ENCODE measurements around the gene CRHBP. TPM values are rescaled to one million over a fixed set of nuclear protein-coding genes. Genes with fewer than 3 reads are reported as not detected.
"Not testable (repeated sequence)": the region's sequence is repeated elsewhere in the genome, so short reads cannot be mapped to it uniquely, and the experiment has no call there.

The CRHBP gene
- total RNA-seq, 1 experiment from 2014 or later = not detected

DNA sequence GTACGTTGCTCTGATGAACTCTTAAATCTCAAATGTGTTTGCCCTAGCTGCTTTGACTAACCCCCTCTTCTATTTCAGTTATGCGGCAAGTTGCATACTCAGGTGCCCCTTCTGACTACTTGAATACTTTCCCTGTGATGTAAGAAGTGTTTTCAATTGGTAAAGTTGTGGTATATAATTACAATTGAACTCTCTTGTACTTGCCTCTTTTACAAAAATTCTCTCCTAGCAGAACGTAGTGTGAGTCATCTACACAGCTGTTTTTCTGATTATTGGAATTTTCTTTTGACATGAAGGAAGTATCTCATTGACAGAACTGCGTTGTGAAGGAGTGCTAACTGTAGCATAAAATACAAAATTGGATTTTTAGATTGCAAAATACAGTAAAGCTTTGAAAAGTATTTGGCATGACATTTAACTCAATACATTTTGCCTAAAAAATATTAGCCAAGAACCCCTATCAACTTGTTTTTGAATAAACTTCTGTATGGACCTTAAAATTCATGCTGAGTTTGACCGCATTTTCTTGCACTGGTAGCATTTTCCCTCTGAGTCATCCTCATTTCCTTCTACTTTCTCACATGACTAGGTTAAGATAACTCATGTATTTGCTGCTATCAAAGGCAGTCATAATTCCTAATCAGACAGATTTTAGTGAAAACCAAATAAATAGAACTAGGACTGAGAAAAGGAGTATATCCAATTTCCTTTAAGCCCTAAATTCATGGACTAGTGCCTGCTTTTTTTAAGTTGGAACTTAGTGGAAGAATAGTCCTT is 6.3 kb downstream of the CRHBP start:
- DNase-seq (ENCODE audit: low spot score) = no peak

DNA sequence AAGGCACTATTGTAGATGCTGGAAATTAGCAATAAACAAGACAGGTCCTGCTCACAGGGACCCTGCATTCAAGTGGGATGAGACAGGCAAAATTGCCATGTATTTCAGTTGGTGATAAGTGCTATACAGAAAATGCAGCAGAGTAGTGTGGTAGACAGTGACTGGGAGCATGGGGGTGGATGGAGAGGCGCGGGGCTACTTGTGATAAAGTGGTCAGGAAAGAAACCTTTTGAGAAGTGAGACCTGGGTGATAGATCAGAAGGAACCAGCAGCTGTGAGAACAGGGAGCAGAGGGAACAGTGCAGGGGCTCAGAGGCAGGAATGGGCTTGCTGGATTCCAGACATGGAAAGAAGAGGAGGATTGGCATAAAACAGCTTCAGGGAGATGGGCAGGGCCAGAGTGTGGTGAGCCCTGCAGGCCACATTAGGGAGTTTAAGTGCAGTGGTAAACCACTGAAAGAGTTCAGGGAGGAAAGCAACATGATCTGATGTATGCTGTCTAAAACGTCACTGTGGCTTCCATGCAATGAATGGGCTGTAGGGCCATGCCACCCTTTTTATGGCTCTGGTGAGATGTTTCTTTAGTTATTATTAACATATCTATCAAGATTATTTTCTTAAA is 7.3 kb downstream of the CRHBP start:
- DNase-seq (ENCODE audit: low spot score) = no peak

DNA sequence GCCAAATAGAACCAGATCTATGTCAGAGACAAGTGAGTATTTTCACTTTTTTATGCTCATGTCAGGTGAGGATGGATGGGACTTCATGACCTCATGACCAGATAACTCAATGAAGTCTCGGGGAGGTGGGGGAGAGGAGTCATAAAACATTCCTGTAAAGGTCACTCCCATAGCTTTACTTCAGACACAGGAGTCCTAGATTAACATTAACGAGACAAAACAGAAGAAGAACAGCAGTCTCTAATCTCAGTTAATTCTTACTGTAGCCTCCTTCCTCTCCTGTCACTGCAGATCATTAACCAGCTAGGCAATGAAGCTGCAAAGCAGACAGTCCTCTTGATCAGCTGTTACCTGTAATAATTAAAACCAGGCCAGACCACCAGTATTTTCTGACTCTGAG is 11.2 kb downstream of the CRHBP start:
- DNase-seq (ENCODE audit: low spot score) = no peak

DNA sequence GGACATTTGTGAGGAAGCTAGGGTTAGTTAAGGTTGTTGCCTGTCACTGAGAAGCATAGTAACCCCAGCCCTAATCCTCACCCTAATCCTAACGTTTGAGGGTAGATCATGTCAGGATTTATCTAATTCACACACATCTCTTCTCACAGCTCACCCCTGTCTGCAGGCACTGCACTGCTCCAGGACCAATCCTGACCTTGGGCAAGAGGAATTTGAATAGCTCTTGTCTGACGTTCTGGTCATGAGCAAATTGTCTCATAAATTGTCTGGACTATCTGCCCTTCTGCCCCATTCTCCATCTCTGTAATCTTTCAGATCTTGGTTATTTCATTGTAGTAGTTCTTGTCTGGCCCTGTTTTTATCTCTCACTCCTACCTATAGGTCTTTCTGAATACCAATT is 18.7 kb downstream of the CRHBP start:
- DNase-seq (ENCODE audit: low spot score) = no peak

DNA sequence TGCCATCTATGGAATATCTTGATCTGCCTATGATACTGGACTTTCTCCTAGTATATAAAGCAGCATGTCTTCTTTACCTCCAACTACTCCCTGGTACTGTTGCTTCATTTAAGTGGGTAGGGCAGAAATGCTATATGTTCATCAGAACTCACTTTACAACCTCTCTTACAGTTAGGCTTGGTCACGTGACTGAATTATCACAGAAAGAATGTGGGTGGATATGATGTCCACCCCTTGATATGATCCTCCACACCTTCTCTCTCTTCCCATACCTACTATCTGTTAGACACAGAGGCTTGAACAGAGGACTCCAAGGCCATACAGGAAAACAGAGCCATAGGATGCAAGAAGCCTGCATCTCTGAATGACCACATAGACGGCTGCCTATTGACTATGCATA is 19.8 kb downstream of the CRHBP start:
- no peak for DNase-seq (ENCODE audit: low spot score)

DNA sequence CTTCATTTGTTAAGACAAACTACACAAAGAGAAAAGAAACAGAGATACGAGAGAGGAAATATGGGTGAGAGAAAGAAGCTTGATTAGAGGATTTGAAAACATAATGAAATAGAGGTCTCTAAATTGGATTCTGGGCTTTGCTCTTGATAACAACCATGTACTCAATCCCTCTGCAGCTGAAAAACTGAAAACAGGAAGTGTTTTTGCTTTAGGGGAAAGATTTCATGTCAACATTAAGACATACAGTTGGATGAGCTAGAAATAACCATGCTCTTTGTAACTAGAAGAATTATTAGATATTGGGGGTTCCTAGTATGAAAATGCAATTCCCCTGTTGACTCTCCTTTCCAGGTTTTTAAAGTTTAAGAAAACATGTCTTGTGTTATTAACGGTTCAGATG is 21.9 kb downstream of the CRHBP start:
- DNase-seq (ENCODE audit: low spot score) = no peak

DNA sequence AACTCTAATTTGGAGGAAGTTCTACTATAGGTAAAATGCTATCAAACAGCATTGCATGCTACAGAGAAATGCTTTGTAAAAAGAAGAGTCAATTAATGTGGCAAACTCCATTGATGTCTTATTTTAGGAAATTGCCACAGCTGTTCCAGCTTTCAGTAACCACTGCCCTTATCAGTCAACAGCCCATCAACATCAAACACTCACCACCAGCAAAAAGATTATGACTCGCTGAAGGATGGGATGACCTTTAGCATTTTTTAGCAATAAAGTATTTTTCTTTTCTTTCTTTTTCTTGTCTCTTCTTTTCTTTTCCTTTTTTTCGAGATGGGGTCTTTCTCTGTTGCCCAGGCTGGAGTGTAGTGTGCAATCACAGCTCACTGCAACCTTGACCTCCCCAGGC is 26.0 kb downstream of the CRHBP start:
- DNase-seq (ENCODE audit: low spot score) = no peak

DNA sequence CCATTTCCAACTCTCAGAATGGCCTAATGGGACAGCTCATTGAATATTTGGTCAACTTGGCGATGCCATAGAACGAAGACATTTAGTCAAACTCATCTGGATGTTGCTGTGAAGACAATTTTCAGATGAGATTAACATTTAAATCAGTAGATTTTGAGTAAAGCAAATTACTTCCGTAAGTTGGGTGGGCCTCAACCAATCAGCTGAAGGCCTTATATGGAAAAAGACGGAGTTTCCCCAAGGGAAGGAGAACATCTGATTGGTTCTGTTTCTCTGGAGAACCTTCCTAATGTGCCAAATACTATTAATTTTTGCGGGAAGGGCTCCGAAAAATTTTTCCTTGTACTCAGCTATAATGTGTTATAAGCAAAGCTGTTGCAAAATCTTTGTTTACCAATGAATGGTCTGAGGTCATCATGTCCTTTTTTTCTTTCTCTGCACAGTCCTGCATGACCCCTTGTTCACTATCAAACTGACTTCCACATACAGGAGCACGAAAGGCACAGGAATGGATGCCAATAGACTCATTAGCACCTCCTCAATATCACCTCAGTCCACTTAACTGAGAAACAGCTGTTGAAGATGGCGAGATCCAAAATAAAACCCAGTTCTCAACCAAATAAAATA is 27.8 kb downstream of the CRHBP start:
- no peak for DNase-seq (ENCODE audit: low spot score)

DNA sequence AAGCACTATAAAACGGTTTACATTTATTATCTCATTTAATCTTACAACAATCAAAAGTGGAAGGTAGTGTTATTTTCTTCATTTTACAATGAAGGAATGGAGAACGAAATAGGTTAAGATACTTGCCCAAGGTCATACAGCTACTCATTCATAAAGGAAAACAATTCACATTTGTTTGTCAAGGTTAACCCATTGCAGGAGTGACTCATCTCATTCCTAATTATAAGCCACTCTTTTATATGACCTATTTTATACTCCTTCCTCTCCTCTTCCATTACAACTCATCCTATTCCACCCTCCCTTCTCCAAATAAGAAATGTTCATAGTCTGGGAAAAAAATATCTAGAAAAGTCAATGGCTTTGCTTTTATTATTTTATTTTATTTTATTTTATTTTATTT is 29.6 kb downstream of the CRHBP start:
- no peak for DNase-seq (ENCODE audit: low spot score)

DNA sequence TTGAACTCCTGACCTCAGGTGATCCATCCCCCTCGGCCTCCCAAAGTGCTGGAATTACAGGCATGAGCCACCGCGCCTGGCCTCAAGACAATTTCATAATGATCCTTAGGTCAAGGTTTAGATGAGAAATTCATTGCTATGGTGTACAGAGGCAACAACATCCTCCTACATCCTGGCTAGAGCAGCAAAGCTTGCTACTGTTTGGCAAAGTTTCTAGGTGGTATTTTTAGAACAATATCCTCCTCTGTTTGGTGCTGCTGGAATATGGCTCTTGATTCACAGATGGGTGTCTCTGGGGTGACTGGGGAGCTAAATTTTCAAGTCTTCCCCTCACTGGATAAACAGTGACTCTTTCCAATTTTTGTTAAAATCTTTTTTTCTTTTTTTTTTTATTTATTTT is 30.6 kb downstream of the CRHBP start:
- no peak for DNase-seq (ENCODE audit: low spot score)

DNA sequence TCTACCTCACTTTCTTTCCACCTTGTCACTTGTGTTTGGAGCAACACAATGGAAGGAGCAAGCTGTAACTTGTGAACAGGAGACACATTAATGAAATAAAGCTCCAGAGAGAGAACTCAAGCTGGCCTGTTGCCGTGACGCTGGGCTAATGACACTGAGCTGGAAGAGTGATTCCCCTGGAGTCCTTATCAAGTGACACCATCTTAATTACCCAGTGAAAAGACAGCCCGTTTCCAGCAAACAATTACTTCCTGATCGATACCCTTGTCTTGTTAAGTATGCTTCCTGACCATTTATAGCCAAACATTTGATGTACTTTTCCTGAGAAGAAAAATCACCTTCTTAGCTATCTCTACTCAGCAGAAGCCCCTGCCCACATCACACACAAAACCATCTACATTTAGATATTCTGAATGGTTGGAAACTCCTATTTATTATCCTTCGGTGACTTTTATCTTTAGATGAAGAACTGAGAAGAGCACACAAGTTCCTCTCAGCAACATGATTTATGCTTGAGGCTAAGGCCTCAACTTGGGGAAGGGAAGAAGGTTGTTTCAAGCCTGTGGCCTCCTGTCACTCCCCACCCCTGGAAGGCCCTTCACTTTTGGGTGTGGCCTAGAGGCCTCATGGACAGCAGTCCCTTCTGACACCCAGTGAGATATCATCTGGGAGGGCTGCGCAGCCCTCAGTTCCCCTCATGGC is 34.1 kb downstream of the CRHBP start:
- peak; percentile 2 for DNase-seq (ENCODE audit: low spot score)

DNA sequence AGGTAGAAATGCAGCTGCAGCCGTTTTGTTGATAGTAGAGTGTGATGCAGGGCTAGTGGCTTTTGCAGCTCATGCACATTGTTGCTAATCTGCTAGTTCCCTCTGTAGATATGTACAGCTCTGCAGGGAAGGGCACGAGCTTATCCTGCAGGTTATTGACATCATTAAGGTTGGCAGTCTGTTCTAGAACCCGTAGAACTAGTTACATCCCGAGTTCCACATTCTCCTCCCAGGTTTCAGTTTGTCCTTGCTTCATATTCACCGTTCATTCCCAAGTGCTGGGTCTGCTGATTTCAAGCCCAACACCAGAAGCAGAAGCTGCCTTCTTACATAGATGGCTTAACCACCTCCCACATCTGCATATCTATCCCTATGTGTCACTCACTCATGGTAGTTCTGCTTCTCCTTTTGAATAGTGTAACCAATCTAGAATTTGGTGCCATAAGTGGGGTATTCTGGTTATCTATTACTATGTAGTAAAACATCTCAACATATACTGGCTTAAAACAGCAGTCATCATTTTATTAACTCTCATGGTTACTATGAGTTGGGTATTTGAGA is 38.1 kb downstream of the CRHBP start:
- no peak for DNase-seq (ENCODE audit: low spot score)

DNA sequence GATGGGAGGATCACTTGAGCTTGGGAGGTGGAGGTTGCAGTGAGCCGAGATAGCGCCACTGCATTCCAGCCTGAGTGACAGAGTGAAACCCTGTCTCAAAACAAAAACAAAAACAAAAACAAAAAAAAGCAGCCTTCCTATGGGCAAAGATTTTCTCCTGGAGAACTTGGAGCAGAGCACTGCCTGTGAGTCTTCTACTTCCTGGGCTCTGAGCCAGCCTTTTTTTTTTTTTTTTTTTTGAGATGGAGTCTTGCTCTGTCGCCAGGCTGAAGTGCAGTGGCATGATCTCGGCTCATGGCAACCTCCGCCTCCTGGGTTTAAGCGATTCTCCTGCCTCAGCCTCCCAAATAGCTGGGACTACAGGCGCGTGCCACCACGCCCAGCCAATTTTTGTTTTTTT is 40.6 kb downstream of the CRHBP start:
- DNase-seq (ENCODE audit: low spot score) = not testable (repeated sequence)

DNA sequence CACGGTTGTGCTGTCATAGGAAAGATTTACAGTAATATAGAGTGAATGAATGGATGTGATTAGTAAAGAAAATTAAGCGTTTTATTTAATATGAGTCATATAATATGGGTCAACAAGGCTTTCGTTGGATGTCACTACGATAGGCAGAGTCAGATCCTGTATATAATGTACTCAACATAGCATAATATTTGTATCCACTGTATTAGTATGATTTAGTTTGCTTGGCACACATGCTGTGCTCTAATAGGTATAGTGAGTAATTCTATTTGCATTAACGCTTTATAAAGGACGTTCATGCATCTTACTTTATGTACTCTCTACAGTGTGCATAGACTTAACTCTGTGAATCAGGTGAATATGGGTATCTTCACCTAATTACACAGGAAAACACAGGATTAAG is 41.5 kb downstream of the CRHBP start:
- DNase-seq (ENCODE audit: low spot score) = no peak

DNA sequence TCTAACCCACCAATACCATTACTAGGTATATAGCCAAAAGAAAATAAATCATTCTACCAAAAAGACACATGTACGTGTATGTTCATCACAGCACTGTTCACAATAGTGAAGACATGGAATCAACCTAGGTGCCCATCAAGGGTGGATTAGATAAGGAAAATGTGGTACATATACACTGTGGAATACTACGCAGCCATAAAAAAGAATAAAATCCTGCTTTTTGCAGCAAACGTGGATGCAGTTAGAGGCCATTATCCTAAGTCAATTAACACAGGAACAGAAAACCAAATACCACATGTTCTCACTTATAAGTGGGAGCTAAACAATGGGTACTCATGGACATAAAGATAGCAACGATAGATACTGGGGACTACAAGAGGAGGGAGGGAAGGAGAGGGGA is 45.4 kb downstream of the CRHBP start:
- DNase-seq (ENCODE audit: low spot score) = not testable (repeated sequence)

DNA sequence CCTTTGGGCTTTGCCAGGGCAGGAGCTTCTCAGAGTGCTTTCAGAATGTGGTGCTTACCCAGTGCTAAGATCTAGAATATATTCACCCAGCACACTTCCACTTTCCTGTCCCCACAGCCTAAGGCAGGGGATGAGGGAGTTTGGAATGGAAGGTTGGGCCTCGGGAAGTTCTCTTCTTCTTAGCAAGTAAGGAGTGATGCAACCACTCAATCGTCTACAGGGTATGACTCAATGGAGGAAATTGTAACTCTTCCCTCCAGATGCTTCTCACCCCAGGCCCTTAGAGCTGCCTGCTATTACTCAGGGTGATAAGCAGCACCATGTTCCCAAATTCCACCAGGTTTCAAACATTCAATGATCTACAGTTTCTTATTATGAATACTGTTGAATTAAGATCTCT is 46.6 kb downstream of the CRHBP start:
- no peak for DNase-seq (ENCODE audit: low spot score)

DNA sequence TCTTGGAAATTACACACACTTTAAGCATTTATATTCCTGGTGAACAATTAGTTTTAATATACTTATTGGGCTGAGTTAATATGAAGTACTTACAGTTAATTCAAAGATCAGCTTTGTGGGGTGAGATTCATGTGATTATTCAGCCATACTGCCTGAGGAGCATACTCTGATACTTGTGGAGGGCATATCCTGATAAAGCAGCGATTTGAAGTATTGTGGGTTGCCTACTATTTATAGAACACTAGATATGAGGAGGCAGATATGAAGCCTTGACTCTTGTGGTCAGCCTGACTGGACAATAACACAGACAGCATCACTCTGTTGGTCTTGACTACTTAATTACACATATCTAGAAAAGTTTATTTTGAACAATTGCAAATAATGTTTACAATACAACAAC is 50.4 kb downstream of the CRHBP start:
- DNase-seq (ENCODE audit: low spot score) = no peak

DNA sequence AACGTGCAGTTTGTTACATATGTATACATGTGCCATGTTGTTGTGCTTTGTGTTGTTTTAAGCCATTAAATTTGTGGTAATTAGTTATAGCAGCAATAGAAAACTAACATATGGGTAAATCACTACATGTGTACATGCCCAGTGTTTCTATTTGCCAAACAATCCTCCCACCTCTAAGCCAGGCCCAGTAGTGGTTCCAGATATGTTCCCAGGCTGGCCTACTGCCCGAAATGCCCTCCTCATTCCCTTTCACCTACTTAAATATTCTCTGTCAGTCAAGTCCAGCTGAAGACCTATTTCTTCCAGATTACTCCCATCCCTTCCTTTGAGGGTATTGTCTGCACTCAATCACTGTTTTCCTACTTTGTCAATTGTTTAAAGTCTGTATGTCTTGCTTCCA is 53.3 kb downstream of the CRHBP start:
- DNase-seq (ENCODE audit: low spot score) = no peak

DNA sequence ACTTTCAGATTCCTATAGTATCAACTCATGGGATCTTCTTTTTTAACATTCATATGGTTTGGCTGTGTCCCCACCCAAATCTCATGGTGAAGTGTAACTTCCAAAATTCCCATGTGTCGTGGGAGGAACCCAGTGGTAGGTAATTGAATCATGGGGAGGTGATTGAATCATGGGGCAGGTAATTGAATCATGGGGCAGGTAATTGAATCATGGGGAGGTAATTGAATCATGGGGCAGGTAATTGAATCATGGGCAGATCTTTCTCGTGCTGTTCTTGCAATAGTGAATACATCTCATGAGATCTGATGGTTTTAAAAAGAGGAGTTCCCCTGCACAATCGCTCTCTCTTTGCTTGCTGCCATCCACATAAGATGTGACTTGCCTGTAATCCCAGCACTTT is 55.6 kb downstream of the CRHBP start:
- no peak for DNase-seq (ENCODE audit: low spot score)

DNA sequence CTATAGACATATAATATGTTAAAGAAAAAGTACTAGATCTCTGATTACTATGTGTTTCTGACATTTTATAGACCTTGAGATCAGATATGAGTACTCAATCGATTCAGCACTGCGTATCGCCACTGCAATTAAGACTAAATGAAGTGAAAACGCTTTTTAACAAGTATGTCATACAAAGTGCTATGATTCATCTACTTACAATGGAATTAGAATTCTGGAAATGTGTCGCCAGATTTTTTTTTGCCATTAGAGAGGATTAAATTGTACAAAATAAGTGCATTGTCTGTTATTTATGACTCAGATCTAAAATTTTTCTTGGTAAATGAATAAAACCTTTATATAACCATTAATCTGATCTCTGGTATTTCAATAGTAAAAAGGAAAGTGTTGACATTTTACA is 57.4 kb downstream of the CRHBP start:
- no peak for DNase-seq (ENCODE audit: low spot score)

DNA sequence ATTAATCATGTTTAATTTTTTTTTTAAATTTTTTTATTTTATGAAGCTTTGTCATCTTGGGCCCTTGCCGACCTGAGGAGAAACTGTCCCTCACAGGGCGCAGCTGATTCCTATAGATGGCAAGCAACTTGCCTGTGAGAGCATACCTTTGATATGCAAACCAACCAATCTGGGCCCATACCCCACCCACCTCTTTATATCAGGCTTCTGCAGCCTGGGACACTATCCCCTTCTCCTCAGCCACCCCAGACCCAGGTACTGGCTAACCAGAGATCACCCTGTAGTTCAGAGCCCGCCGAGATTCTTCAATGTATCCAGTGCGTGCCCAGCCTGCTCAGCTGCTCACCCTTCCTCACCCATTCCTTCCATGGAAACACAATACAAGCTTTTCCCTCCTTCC is 58.7 kb downstream of the CRHBP start:
- no peak for DNase-seq (ENCODE audit: low spot score)

DNA sequence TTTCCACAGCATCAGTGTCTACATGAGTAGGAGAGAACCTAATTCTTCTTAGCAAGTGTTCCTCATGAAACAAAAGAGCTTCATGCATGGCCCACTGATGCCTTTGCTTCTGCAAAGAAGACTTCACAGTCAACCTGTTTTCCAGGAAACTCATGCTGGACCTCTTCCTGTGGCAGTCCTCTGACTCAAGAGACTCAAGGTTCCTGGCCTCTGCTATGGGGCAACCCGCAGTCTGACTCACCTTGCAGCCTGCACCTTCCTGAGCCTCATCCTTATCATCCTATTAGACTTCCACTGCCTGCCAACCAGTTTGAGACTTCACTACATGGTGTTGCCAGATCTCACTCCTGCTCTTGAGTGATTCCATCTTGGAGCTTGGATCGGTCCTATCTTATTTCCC is 59.8 kb downstream of the CRHBP start:
- DNase-seq (ENCODE audit: low spot score) = no peak
